Measurements from ENCODE around the gene SLC12A4. TPM values are rescaled to one million over a fixed set of nuclear protein-coding genes. Genes with fewer than 3 reads are reported as not detected.

The SLC12A4 gene
- total and polyA plus RNA-seq, 2 of the 13 experiments (the other 11 are each of a cell fraction or from before 2014, with no cell fraction given): 65.1 to 84.3 TPM

- no peak for DNase-seq (ENCODE audit: low spot score)
- H3K9me3 ChIP-seq (ENCODE audit: low read length): no peaks in the 10 kb centered on the region
- no peak for FAIRE-seq
- H3K4me2 ChIP-seq (ENCODE audit: low read depth, low read length): peak overlapping the region; percentile 95
- H4K20me1 ChIP-seq (ENCODE audit: insufficient read depth, low read length): no peaks in the 10 kb centered on the region
- in situ Hi-C loops (cut with HindIII; ENCODE audit: extremely low pct_ligation_motif_present, low pct_unique_long_range_greater_than_20kb) (loop anchor here (5.0 kb wide), 1 partner anchor 50 kb away; no protein-coding TSS in a partner anchor), intact Hi-C loops (cut with micrococcal nuclease; ENCODE audit: unreplicated experiment) (loop anchor here (1.0 to 2.0 kb wide), 2 partner anchors 48 to 236 kb away; no protein-coding TSS in a partner anchor)
- peaks cover 2 to 22% of the 10 kb centered on the region in 2 experiments for H3K27me3 ChIP-seq (ENCODE audit: control insufficient read depth in 1 of 2, insufficient read depth in 2 of 2, low read length in 2 of 2)
- ATAC-seq: no peak
- no peak overlapping the region for H3K9ac ChIP-seq (ENCODE audit: insufficient read depth, low read depth, low read length)
- H3K79me2 ChIP-seq (ENCODE audit: insufficient read depth, low read length): no peaks in the 10 kb centered on the region
- BruUV-seq (replicated peaks): no TSS peak
- H2AFZ ChIP-seq (ENCODE audit: low read length): no peak overlapping the region
- 17% methylated on average over 1 of the region's 20 CpGs for WGBS (ENCODE audit: low lambda C conversion rate)
- peaks cover 37% of the 10 kb centered on the region for H3K4me1 ChIP-seq (ENCODE audit: insufficient read depth, low read length)
- H3K36me3 ChIP-seq (replicated peaks in 1 of 2; ENCODE audit: control insufficient read depth in 1 of 2, insufficient read depth in 2 of 2, low read length in 2 of 2): no peaks in the 10 kb centered on the region
- H3K27ac ChIP-seq (ENCODE audit: extremely low read length, insufficient read depth, low read length): no peak overlapping the region
- CTCF ChIA-PET (ENCODE audit: low intra/inter-chr PET ratio, low total read pairs): interaction anchor here (1.2 to 3.0 kb wide), 5 partner anchors 31 to 237 kb away, joined by 3 to 46 read pairs (median 3); partner anchors contain the start of genes DDX28 and DUS2
- POLR2A ChIA-PET: interaction anchor here (1.5 kb wide), 1 partner anchor 48 kb away, joined by 3 read pairs; no protein-coding TSS in a partner anchor
- peak overlapping the region in 1 of 3 experiments; percentile 74; a peak in 1 of 6 replicates for H3K4me3 ChIP-seq (replicated peaks in 1 of 3; ENCODE audit: insufficient read depth in 1 of 3, low read depth in 2 of 3, low read length in 3 of 3)
- no peak for TF ChIP-seq ZNF549 (CRISPR knock-in tag; IDR thresholded peaks at IDR 0.05)
- TF ChIP-seq SOX5 (CRISPR knock-in tag; IDR thresholded peaks at IDR 0.05; ENCODE audit: borderline replicate concordance): no peak
- TF ChIP-seq ZNF792 (CRISPR knock-in tag; IDR thresholded peaks at IDR 0.05): no peak
- 0 out of 2 replicates have a peak, but pooled peaks have one; percentile 30 for TF ChIP-seq ZFP36L1 (CRISPR knock-in tag; IDR thresholded peaks at IDR 0.05)
- TF ChIP-seq ZNF383 (CRISPR knock-in tag; IDR thresholded peaks at IDR 0.05; ENCODE audit: borderline replicate concordance): no peak
- TF ChIP-seq PRMT3 (CRISPR knock-in tag; IDR thresholded peaks at IDR 0.05; ENCODE audit: borderline replicate concordance, low read depth): 0 out of 2 replicates have a peak, but pooled peaks have one; percentile 11
- TF ChIP-seq BATF2 (CRISPR knock-in tag; IDR thresholded peaks at IDR 0.05): 0 out of 2 replicates have a peak, but pooled peaks have one; percentile 20
- no peak for TF ChIP-seq SNAPC5 (CRISPR knock-in tag; IDR thresholded peaks at IDR 0.05; ENCODE audit: borderline replicate concordance)
- 0 out of 2 replicates have a peak, but pooled peaks have one; percentile 24 for TF ChIP-seq ZNF672 (CRISPR knock-in tag; IDR thresholded peaks at IDR 0.05)
- TF ChIP-seq, protein P1, sequence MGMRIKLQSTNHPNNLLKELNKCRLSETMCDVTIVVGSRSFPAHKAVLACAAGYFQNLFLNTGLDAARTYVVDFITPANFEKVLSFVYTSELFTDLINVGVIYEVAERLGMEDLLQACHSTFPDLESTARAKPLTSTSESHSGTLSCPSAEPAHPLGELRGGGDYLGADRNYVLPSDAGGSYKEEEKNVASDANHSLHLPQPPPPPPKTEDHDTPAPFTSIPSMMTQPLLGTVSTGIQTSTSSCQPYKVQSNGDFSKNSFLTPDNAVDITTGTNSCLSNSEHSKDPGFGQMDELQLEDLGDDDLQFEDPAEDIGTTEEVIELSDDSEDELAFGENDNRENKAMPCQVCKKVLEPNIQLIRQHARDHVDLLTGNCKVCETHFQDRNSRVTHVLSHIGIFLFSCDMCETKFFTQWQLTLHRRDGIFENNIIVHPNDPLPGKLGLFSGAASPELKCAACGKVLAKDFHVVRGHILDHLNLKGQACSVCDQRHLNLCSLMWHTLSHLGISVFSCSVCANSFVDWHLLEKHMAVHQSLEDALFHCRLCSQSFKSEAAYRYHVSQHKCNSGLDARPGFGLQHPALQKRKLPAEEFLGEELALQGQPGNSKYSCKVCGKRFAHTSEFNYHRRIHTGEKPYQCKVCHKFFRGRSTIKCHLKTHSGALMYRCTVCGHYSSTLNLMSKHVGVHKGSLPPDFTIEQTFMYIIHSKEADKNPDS (CRISPR knock-in tag; IDR thresholded peaks at IDR 0.05): peak; percentile 75; the same call in 1 of the 2 replicates
- 0 out of 2 replicates have a peak, but pooled peaks have one; percentile 70 for TF ChIP-seq ZNF468 (CRISPR knock-in tag; IDR thresholded peaks at IDR 0.05)
- no peak for TF ChIP-seq SMAD3 (CRISPR knock-in tag; IDR thresholded peaks at IDR 0.05)
- TF ChIP-seq SP5 (CRISPR knock-in tag; IDR thresholded peaks at IDR 0.05; ENCODE audit: borderline replicate concordance, low read depth): no peak
- TF ChIP-seq, protein P2, sequence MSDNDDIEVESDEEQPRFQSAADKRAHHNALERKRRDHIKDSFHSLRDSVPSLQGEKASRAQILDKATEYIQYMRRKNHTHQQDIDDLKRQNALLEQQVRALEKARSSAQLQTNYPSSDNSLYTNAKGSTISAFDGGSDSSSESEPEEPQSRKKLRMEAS (IDR thresholded peaks at IDR 0.05): no peak
- TF ChIP-seq JUND (CRISPR knock-in tag; IDR thresholded peaks at IDR 0.05): 0 out of 2 replicates have a peak, but pooled peaks have one; percentile 4
Measured at GRCh38 chr16:67992661-67993206, 24.3 kb upstream of the SLC12A4 start.
